GM21390 (cell line): ENCODE measurements around the gene GLT6D1.

Experiments used
- ATAC-seq: cut with Tn5 transposase; IDR thresholded peaks from one replicate; pipeline ENCODE4 v1.9.1; 2021; ENCODE audit not compliant: unreplicated experiment

GLT6D1 gene

GRCh38 chr9:135609366-135609955, 29.9 kb downstream of the GLT6D1 start:
- ATAC-seq = no peak

GRCh38 chr9:135608999-135609317, 30.4 kb downstream of the GLT6D1 start:
- ATAC-seq = no peak

GRCh38 chr9:135608294-135608998, 30.9 kb downstream of the GLT6D1 start:
- no peak for ATAC-seq

- no peak for ATAC-seq
Observed at GRCh38 chr9:135607401-135608293, 31.7 kb downstream of the GLT6D1 start.

GRCh38 chr9:135606885-135607259, 32.5 kb downstream of the GLT6D1 start:
- no peak for ATAC-seq

GRCh38 chr9:135605238-135605781, 34.0 kb downstream of the GLT6D1 start:
- no peak for ATAC-seq

- ATAC-seq = no peak
Observed at GRCh38 chr9:135604437-135605237, 34.7 kb downstream of the GLT6D1 start.

GRCh38 chr9:135602789-135603481, 36.4 kb downstream of the GLT6D1 start:
- no peak for ATAC-seq

- no peak for ATAC-seq
Observed at GRCh38 chr9:135601988-135602387, 37.4 kb downstream of the GLT6D1 start.

GRCh38 chr9:135600296-135600817, 39.0 kb downstream of the GLT6D1 start:
- no peak for ATAC-seq

- ATAC-seq = no peak
Observed at GRCh38 chr9:135596211-135596610, 43.1 kb downstream of the GLT6D1 start.

- ATAC-seq = no peak
Observed at GRCh38 chr9:135592625-135593024, 46.7 kb downstream of the GLT6D1 start.

GRCh38 chr9:135592331-135592590, 47.1 kb downstream of the GLT6D1 start:
- no peak for ATAC-seq

GRCh38 chr9:135591506-135592330, 47.6 kb downstream of the GLT6D1 start:
- no peak for ATAC-seq

GRCh38 chr9:135590486-135591079, 48.8 kb downstream of the GLT6D1 start:
- ATAC-seq = no peak

GRCh38 chr9:135589596-135590485, 49.5 kb downstream of the GLT6D1 start:
- no peak for ATAC-seq

- ATAC-seq = no peak
Observed at GRCh38 chr9:135588886-135589595, 50.3 kb downstream of the GLT6D1 start.
